K562 (cell line): Measurements from ENCODE around the gene PSMA5. TPM values are rescaled to one million over a fixed set of nuclear protein-coding genes. Genes with fewer than 3 reads are reported as not detected.

Experiments used
- KAT7 ChIP-seq: sonication (generic); formaldehyde crosslinking; IDR thresholded peaks from 2 replicates; pipeline ENCODE4 v1.8.0; 2022; ENCODE audit warnings: missing genetic modification reagents, mild to moderate bottlenecking, borderline replicate concordance
- TOE1 ChIP-seq, 2 experiments: fragments of 450-650 bp in 1 of 2; sonication (generic) in 1 of 2; formaldehyde crosslinking in 1 of 2; IDR thresholded peaks; 2 replicates each; pipeline versions ENCODE4 v1.7.1 to v1.8.0; 2016 to 2022; ENCODE audit warnings: borderline replicate concordance in 2 of 2, mild to moderate bottlenecking in 2 of 2, antibody characterized with exemption in 1 of 2, inconsistent platforms in 1 of 2, low read depth in 1 of 2, missing genetic modification reagents in 1 of 2, moderate library complexity in 1 of 2
- ZNF75A ChIP-seq: fragments of 450-650 bp; formaldehyde crosslinking; IDR thresholded peaks from 2 replicates; pipeline ENCODE4 v1.4.0; 2020; ENCODE audit warnings: mild to moderate bottlenecking
- polyA plus RNA-seq, 8 experiments: library from polyadenylated mRNA; depleted of rRNA in 4 of 8; stranded (reverse) in 5 of 8; unstranded in 3 of 8; fragments of >200 nt; fragmentation: Nextera tagmentation in 2 of 8; fragmentation: Illumina TruSeq in 1 of 8; extraction: Ambion mirVana in 2 of 8; extraction: Trizol in 1 of 8; gene quantifications; 2 replicates each; pipeline versions ENCODE4 v1.2.1 to v1.2.3, GENCODE V29; 2011 to 2014; ENCODE audit warnings: inconsistent platforms in 1 of 8, missing spikeins in 1 of 8
- total RNA-seq, 7 experiments: library from RNA; depleted of rRNA in 6 of 7; stranded (reverse); fragments of >200 nt in 6 of 7; fragmentation: Illumina TruSeq in 2 of 7; extraction: Trizol in 2 of 7; gene quantifications; 2 replicates each; pipeline versions ENCODE4 v1.2.1 to v1.2.3, GENCODE V29; 2011 to 2021; ENCODE audit warnings: low replicate concordance in 1 of 7
- TF ChIP-seq, protein P1 (sequence below): fragments of 450-650 bp; formaldehyde crosslinking; IDR thresholded peaks from 2 replicates; pipeline ENCODE4 v1.4.0; 2020; ENCODE audit warnings: mild to moderate bottlenecking, mixed read lengths
- TF ChIP-seq, protein P2 (sequence below): sonication (generic); formaldehyde crosslinking; IDR thresholded peaks from 2 replicates; pipeline ENCODE4 v1.8.0; 2023; ENCODE audit warnings: missing genetic modification reagents, mild to moderate bottlenecking, borderline replicate concordance

Gene PSMA5
- total and polyA plus RNA-seq, 9 of the 15 experiments (the other 6 are each of a cell fraction or from before 2014, with no cell fraction given): 82.6 to 542 (median 287) TPM

DNA sequence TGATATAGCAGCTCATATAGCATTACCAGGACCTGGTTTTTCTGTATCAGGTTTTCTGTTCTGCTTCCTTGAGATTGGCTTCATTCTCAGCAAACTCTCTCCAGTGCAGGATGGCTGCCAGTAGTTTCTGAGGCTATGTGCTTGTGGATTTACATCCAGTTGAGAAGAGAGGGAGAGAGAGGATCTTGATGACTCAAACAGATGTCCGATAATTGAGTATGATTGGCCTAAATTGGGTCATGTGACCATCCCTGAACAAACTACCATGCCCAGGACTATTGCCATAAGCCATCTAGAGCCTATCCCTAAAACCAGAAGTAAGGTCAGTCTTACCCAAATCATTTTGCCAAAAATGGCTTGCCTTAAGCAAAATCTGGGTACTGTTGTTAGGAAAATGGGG, 18.1 kb upstream of the PSMA5 start (continued):
- TF ChIP-seq, protein P1, sequence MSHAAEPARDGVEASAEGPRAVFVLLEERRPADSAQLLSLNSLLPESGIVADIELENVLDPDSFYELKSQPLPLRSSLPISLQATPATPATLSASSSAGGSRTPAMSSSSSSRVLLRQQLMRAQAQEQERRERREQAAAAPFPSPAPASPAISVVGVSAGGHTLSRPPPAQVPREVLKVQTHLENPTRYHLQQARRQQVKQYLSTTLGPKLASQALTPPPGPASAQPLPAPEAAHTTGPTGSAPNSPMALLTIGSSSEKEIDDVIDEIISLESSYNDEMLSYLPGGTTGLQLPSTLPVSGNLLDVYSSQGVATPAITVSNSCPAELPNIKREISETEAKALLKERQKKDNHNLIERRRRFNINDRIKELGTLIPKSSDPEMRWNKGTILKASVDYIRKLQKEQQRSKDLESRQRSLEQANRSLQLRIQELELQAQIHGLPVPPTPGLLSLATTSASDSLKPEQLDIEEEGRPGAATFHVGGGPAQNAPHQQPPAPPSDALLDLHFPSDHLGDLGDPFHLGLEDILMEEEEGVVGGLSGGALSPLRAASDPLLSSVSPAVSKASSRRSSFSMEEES: peak; percentile 93
- peak; percentile 83 for TF ChIP-seq TOE1 (IDR thresholded peaks at IDR 0.05; ENCODE audit: borderline replicate concordance)
- no peak for TF ChIP-seq TOE1 (CRISPR knock-in tag; IDR thresholded peaks at IDR 0.05; ENCODE audit: borderline replicate concordance, low read depth)
- no peak for TF ChIP-seq ZNF75A (CRISPR knock-in tag)
- no peak for TF ChIP-seq KAT7 (CRISPR knock-in tag)
- TF ChIP-seq, protein P2, sequence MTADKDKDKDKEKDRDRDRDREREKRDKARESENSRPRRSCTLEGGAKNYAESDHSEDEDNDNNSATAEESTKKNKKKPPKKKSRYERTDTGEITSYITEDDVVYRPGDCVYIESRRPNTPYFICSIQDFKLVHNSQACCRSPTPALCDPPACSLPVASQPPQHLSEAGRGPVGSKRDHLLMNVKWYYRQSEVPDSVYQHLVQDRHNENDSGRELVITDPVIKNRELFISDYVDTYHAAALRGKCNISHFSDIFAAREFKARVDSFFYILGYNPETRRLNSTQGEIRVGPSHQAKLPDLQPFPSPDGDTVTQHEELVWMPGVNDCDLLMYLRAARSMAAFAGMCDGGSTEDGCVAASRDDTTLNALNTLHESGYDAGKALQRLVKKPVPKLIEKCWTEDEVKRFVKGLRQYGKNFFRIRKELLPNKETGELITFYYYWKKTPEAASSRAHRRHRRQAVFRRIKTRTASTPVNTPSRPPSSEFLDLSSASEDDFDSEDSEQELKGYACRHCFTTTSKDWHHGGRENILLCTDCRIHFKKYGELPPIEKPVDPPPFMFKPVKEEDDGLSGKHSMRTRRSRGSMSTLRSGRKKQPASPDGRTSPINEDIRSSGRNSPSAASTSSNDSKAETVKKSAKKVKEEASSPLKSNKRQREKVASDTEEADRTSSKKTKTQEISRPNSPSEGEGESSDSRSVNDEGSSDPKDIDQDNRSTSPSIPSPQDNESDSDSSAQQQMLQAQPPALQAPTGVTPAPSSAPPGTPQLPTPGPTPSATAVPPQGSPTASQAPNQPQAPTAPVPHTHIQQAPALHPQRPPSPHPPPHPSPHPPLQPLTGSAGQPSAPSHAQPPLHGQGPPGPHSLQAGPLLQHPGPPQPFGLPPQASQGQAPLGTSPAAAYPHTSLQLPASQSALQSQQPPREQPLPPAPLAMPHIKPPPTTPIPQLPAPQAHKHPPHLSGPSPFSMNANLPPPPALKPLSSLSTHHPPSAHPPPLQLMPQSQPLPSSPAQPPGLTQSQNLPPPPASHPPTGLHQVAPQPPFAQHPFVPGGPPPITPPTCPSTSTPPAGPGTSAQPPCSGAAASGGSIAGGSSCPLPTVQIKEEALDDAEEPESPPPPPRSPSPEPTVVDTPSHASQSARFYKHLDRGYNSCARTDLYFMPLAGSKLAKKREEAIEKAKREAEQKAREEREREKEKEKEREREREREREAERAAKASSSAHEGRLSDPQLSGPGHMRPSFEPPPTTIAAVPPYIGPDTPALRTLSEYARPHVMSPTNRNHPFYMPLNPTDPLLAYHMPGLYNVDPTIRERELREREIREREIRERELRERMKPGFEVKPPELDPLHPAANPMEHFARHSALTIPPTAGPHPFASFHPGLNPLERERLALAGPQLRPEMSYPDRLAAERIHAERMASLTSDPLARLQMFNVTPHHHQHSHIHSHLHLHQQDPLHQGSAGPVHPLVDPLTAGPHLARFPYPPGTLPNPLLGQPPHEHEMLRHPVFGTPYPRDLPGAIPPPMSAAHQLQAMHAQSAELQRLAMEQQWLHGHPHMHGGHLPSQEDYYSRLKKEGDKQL: no peak
